ENCODE results near the gene HMGCS1. TPM values are rescaled to one million over a fixed set of nuclear protein-coding genes. Genes with fewer than 3 reads are reported as not detected.
"Not testable (repeated sequence)": the region's sequence is repeated elsewhere in the genome, so short reads cannot be mapped to it uniquely, and the experiment has no call there.

Gene HMGCS1
- total RNA-seq, 1 donor from 2014 or later = 73.2 TPM

GRCh38 chr5:43274435-43275114, 38.6 kb downstream of the HMGCS1 start:
- no peak for DNase-seq (ENCODE audit: low read depth in 2 of 2)

GRCh38 chr5:43273552-43273951, 39.7 kb downstream of the HMGCS1 start:
- DNase-seq (ENCODE audit: low read depth in 2 of 2) = no peak

- no peak for DNase-seq (ENCODE audit: low read depth in 2 of 2)
These were observed 42.6 kb downstream of the HMGCS1 start for GRCh38 chr5:43270645-43271044.

GRCh38 chr5:43268188-43268820, 44.9 kb downstream of the HMGCS1 start:
- DNase-seq (ENCODE audit: low read depth in 2 of 2) = no peak

GRCh38 chr5:43262269-43262668, 50.9 kb downstream of the HMGCS1 start:
- not testable (repeated sequence) for DNase-seq (ENCODE audit: low read depth in 2 of 2)

GRCh38 chr5:43258116-43258515, 55.1 kb downstream of the HMGCS1 start:
- no peak for DNase-seq (ENCODE audit: low read depth in 2 of 2)

GRCh38 chr5:43256261-43256966, 56.8 kb downstream of the HMGCS1 start:
- no peak for DNase-seq (ENCODE audit: low read depth in 2 of 2)

- DNase-seq (ENCODE audit: low read depth in 2 of 2) = no peak
These were observed 57.5 kb downstream of the HMGCS1 start for GRCh38 chr5:43255704-43256103.

- no peak for DNase-seq (ENCODE audit: low read depth in 2 of 2)
These were observed 61.5 kb downstream of the HMGCS1 start for GRCh38 chr5:43251754-43252153.

- DNase-seq (ENCODE audit: low read depth in 2 of 2) = no peak
These were observed 67.4 kb downstream of the HMGCS1 start for GRCh38 chr5:43245724-43246385.

- no peak for DNase-seq (ENCODE audit: low read depth in 2 of 2)
These were observed 68.2 kb downstream of the HMGCS1 start for GRCh38 chr5:43244823-43245565.

GRCh38 chr5:43243270-43243669, 69.9 kb downstream of the HMGCS1 start:
- no peak for DNase-seq (ENCODE audit: low read depth in 2 of 2)

GRCh38 chr5:43242196-43242595, 71.0 kb downstream of the HMGCS1 start:
- DNase-seq (ENCODE audit: low read depth in 2 of 2) = no peak

Other genes with a start within 250 kb of the HMGCS1 start
- gene ZNF131, start 192.5 kb downstream of the HMGCS1 start, total RNA-seq = 16.9 and 21.2 TPM in 2 replicates
- 0.13 TPM in 1 of 2 replicates, not detected in the other for gene NIM1K, start 121.2 kb downstream of the HMGCS1 start, total RNA-seq
- 1.2 and 2.1 TPM in 2 replicates for gene CCL28, start 99.0 kb upstream of the HMGCS1 start, total RNA-seq
- gene TMEM267, start 170.5 kb upstream of the HMGCS1 start, total RNA-seq = 4.6 and 5.8 TPM in 2 replicates
- gene C5orf34, start 201.7 kb upstream of the HMGCS1 start, total RNA-seq = 1.6 and 3.7 TPM in 2 replicates
- 74.2 and 111 TPM in 2 replicates for gene PAIP1, start 243.7 kb upstream of the HMGCS1 start, total RNA-seq

Measured in dermis microvascular lymphatic vessel endothelial cell (primary cell).